Urothelium cell line (cell line): ENCODE measurements around the gene MIB2.

Source experiments
- DNase-seq: peaks from one replicate; pipeline ENCODE4 v3.0.0; 2011; ENCODE audit warnings: low spot score, mixed read lengths
- FAIRE-seq: peaks from 2 replicates; lab custom pipeline; 2011; peaks lifted over from hg19 to GRCh38; lab: Jason Lieb, UNC

Gene MIB2

DNA sequence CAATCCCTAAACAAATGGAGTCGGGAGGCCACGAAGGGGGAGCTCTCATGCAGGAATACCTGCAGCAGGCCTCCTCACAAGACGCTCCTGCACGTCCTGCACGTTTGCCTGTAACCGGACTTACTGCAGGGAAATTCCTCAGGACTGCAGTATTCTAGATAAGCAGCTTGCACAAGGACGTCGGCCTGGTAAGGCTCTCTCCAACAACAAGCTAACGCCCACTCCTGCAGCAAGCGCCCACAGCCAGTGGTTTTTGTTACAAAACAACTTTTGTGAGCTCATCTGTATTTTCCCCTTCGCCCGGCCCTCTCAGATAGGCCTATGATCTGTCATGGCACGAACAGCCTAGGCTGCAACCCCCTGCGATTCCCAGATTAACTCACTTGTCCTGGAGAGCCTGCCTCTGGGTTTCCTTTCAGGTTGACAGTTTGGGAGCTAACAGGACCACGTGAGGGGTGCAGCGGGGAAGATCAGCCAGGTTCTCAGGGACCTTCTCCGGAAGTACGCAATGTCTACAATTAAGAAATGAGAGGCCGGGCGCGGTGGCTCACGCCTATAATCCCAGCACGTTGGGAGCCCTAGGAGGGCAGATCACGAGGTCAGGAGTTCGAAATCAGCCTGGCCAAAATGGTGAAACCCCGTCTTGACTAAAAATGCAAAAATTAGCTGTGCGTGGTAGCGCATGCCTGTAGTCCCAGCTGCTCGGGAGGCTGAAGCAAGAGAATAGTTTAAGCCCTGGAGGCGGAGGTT lies 921 bp upstream of the MIB2 start:
- FAIRE-seq = no peak

DNA sequence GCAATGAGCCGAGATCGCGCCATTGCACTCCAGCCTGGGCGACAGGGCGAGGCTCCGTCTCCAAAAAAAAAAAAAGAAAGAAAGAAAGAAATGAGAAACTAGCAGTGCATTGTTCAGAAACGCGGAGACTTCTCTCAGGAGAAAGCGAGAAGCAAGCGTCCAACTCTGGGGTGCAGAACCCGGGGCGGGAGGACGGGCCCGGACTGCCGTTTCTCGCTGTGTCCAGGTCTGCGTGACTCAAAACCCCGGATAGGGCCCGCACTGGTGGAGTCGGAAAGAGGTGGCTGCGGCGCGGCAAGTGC lies 395 bp upstream of the MIB2 start:
- DNase-seq = no peak
- no peak for FAIRE-seq

More for the DNA sequence above, 921 bp upstream of the MIB2 start:
- DNase-seq = no peak

GRCh38 chr1:1616045-1616790 lies 918 bp downstream of the MIB2 start:
- DNase-seq (peak; percentile 57), FAIRE-seq (no peak)

DNA sequence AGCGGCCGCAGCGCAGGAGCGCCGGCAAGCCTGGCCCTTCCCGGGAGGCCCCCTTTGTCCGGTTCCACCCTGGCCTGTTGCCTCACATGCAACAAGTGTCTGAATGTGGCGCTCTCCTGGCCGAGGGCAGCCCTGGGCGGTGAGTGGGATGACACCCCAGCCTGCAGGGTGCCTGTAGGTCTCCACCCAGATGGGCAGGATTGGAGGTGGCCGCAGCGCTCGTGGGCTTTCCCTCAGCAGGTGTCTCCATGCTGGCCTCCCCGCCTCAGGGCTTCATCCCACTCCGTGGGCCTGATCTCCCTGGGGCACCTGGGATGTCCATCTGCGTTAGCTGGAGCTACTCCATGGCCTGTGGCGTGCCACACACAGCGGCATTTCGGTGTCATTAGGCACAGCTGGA lies 1.5 kb downstream of the MIB2 start:
- FAIRE-seq (no peak), DNase-seq (no peak)

- FAIRE-seq = no peak
- DNase-seq = no peak
Observed at GRCh38 chr1:1617516-1617915, 2.2 kb downstream of the MIB2 start.

GRCh38 chr1:1617925-1618324 lies 2.6 kb downstream of the MIB2 start:
- no peak for FAIRE-seq
- DNase-seq = no peak

DNA sequence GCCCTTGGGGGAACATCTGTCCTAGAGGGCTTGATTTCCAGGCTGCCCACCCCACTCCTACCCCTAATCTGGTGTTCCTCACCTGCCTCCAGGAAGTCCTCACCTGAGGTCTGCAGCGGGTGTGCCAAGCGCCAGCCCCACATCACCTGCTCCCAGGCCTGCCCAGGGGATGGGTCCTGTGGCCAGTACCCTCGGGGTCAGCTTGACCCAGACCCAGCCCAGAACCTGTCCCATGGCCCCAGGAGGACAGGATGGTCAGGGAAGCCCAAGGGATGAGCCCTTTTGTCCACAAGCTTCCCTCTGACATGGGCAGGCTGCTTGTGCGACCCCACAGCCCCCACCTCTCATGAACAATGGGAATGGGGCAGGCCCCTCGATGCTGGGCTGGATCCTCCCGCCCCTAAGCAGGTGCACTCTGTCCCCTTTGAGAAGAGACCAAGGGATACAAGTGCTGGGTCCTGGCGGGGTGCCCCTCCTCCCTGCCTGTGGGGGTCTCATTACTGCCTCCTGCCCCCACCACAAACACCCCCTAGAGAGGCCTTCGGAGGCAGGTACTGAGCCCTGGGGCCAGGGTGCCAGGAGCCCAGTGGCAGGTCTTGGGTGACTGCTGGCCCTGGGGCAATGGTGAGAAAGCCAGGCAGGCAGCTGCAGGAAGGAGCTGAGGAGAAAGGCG lies 3.2 kb downstream of the MIB2 start:
- DNase-seq (no peak), FAIRE-seq (no peak)

GRCh38 chr1:1619917-1620361 lies 4.6 kb downstream of the MIB2 start:
- DNase-seq (no peak), FAIRE-seq (no peak)

DNA sequence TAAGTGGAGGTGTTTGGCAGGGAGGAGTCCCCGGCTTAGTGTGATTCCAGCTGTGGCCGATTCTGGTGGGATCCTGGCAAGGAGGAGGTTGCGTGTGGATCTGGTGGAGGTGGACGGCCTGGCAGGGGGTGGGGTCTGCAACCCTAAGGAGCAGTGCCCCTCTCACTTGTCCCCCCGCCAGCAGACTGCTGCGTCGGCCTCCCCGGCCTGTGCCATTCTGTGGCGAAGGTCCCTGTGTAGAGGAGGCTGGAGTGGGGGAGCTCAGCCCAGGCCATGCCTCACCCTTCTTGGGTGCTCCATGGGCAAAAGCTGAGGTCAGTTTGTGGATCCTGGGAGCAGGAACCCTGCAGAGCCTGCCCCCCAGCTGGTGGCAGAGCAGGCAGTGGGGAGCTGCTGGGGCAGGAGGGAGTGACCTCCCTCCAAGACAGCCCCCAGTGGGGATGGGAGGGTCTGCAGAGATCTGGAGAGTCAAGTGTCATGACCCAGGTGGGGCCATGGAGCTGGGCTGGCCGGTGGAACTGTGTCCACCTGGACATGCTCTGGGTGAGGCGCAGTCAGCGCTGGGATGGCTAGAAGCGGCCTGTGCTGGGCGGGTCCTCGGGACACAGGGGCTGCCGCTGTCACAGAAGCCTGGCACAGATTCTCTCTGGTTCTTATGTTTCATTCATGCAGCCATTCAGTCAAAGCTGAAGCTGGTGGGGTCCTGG lies 5.3 kb downstream of the MIB2 start:
- DNase-seq (no peak), FAIRE-seq (no peak)

GRCh38 chr1:1621173-1622009 lies 6.1 kb downstream of the MIB2 start:
- no peak for DNase-seq
- no peak for FAIRE-seq

DNA sequence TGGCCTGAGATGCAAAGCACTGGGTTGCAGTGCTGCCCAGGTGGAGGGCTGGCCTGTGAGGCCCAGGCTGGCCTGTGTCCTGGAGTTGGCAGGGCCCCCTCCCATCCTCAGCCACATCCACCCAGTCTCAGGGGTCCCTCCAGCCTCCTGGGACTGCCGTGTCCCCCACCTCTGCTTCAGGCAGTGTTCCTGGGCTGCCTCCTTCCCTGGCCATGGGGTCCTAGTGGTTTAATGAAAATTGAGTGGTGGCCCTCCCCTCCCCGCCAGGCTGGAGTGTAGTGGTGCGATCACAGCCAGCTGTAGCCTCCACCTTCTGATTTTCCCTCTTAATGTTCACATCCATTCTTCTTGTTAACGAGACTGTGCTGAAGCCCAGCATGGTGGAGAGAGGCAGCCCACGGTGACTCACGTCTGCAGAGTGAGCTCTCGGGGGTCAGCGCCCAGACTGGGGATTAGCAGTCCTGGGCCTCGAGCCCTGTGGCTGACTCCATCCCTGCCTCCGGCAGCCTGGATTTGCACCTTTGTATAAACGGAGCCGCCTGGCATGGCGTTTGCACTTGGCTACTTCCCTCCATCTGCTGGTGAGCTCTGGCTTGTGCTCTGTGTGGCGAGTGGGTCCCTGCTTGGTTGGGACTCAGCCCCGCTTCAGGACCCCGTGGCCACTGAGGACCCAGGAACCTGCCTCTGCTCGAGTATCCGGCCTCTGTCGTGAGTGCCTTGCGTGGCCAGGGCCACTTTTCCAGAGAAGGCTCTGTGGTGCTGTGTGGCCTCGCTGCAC lies 6.9 kb downstream of the MIB2 start:
- no peak for FAIRE-seq
- DNase-seq = no peak

- no peak for DNase-seq
- no peak for FAIRE-seq
Observed at GRCh38 chr1:1622788-1623094, 7.4 kb downstream of the MIB2 start.

DNA sequence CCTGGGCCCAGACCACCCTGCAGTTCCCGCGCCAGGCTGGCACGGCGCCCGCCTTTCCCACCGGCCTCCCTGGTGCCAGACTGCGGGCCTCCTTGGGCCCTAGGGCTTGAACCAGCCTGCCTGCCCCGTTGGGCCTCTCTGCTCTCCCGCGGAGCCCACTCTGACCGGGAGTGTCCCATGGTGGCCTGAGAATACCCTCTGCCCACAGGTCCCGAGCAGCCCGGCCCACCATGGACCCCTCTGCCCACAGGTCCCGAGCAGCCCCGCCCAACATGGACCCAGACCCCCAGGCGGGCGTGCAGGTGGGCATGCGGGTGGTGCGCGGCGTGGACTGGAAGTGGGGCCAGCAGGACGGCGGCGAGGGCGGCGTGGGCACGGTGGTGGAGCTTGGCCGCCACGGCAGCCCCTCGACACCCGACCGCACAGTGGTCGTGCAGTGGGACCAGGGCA lies 7.9 kb downstream of the MIB2 start:
- FAIRE-seq = no peak

DNA sequence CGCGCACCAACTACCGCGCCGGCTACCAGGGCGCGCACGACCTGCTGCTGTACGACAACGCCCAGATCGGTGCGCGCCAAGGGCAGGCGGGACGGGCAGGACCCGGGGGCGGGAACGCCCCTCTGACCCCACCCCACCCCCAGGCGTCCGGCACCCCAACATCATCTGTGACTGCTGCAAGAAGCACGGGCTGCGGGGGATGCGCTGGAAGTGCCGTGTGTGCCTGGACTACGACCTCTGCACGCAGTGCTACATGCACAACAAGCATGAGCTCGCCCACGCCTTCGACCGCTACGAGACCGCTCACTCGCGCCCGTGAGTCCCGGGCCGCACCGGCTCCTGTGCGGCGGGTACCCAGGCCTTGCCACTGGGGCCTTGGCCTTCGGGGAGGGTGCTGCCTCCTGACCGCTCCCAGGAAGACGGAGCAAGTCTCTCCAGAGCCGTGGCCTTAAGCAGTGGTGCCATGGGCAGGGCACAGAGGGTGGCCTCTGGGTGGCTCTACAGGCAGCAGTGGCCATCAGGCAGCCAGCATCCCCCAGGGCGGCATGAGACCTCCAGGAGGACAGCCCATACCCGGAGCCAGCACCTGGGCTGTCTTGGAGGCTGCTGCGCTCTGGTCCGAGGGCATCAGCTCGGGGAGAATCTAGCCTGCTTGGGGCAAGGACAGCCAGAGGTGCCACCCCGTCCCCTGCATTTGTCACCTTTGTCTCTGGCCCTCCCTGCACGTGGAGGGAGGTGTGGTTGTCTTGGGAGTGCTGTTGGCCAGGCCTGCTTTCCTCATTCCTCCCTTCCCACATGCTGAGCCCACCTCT lies 8.5 kb downstream of the MIB2 start:
- DNase-seq (no peak), FAIRE-seq (no peak)

More for the DNA sequence above, 7.9 kb downstream of the MIB2 start:
- DNase-seq = no peak

DNA sequence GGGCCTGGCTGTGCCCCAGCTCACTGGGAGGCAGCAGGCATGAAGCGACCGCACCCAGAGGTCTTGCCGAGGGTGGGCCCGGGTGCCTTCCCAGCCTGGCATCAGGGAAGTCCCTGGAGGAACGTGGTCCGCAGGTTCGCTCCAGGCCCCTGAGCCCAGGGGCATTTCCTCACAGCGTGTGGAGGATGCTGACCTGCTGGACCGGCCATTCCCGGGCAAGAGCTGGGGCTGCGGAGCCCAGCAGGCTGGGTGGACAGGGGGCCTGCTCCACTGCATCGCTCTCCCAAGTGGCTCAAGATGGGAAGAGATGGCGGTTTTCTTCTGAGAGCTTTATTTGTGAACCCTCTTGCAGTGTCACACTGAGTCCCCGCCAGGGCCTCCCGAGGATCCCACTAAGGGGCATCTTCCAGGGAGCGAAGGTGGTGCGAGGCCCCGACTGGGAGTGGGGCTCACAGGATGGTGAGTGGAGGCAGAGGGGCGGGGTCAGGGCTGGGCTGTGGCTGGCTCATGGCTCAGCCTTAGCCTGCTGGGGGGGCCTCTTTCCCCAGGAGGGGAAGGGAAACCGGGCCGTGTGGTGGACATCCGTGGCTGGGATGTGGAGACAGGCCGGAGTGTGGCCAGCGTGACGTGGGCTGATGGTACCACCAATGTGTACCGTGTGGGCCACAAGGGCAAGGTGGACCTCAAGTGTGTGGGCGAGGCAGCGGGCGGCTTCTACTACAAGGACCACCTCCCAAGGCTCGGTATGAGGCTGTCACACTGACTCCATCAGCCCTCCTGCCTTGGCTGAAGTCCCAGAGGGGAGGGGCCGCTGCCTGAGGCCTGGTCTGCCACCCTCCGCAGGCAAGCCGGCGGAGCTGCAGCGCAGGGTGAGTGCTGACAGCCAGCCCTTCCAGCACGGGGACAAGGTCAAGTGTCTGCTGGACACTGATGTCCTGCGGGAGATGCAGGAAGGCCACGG lies 9.4 kb downstream of the MIB2 start:
- DNase-seq = no peak
- no peak for FAIRE-seq

GRCh38 chr1:1625404-1625775 lies 10.1 kb downstream of the MIB2 start:
- DNase-seq = no peak
- no peak for FAIRE-seq

DNA sequence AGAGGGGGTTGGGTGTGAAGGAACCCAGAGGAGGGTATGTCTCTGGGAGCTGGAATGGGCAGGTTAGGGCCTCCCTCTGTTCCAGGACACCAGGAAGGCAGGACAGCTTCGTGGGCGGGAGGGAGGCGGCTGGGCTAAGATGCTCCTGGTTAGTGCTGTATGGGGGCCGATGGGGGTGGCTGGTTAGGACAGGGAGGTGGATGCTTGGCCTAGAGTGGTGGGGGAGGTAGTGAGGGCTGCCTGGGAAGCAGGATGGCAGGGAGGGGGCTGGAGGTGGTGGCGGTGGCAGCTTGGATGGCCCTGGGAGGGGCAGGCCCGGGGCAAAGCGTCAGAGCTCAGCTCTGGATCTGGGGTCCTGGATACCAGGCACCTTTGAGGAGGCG lies 10.5 kb downstream of the MIB2 start:
- FAIRE-seq (no peak), DNase-seq (no peak)
